ENCODE results near the gene DCHS1. TPM values are rescaled to one million over a fixed set of nuclear protein-coding genes. Genes with fewer than 3 reads are reported as not detected.
A peak's percentile ranks its signal among the peaks of the same experiment; 100 is the strongest.

Gene DCHS1
- total and polyA plus RNA-seq, 9 of the 15 experiments (the other 6 are each of a cell fraction or from before 2014, with no cell fraction given) = 0.04 to 0.49 (median 0.14) TPM; not detected in 2

DNA sequence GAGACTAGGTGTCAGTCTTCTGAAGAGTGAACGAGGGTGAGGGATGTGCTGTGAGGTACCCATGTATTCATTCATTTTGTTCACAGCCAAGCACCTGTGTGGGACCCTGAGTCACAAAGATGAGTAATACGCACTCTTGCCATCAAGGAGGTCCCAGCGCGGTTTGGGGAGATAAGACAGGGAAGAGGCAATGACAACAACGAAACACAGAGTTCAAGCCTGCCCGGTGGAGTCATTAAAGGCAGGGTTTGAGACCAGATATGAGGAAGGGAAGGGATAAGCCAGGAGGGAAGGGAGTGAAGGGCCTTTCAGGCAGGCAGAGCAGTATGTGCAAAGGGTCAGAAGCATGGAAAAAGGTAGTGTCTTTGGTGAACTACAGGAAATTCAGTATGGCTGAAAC lies 4.6 kb downstream of the DCHS1 start (continued):
- 0 out of 2 replicates have a peak, but pooled peaks have one; percentile 35 for TF ChIP-seq ETV5 (CRISPR knock-in tag; IDR thresholded peaks at IDR 0.05; ENCODE audit: low read depth)
- TF ChIP-seq HIVEP1 (CRISPR knock-in tag; IDR thresholded peaks at IDR 0.05) = no peak
- no peak for TF ChIP-seq ETV1 (tag; conservative IDR thresholded peaks at IDR 0.05; ENCODE audit: low read depth)
- TF ChIP-seq, protein P1, sequence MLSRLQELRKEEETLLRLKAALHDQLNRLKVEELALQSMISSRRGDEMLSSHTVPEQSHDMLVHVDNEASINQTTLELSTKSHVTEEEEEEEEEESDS (CRISPR knock-in tag; IDR thresholded peaks at IDR 0.05) = no peak
- TF ChIP-seq, protein P2, sequence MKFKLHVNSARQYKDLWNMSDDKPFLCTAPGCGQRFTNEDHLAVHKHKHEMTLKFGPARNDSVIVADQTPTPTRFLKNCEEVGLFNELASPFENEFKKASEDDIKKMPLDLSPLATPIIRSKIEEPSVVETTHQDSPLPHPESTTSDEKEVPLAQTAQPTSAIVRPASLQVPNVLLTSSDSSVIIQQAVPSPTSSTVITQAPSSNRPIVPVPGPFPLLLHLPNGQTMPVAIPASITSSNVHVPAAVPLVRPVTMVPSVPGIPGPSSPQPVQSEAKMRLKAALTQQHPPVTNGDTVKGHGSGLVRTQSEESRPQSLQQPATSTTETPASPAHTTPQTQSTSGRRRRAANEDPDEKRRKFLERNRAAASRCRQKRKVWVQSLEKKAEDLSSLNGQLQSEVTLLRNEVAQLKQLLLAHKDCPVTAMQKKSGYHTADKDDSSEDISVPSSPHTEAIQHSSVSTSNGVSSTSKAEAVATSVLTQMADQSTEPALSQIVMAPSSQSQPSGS (CRISPR knock-in tag; IDR thresholded peaks at IDR 0.05) = no peak
- TF ChIP-seq, protein P3, sequence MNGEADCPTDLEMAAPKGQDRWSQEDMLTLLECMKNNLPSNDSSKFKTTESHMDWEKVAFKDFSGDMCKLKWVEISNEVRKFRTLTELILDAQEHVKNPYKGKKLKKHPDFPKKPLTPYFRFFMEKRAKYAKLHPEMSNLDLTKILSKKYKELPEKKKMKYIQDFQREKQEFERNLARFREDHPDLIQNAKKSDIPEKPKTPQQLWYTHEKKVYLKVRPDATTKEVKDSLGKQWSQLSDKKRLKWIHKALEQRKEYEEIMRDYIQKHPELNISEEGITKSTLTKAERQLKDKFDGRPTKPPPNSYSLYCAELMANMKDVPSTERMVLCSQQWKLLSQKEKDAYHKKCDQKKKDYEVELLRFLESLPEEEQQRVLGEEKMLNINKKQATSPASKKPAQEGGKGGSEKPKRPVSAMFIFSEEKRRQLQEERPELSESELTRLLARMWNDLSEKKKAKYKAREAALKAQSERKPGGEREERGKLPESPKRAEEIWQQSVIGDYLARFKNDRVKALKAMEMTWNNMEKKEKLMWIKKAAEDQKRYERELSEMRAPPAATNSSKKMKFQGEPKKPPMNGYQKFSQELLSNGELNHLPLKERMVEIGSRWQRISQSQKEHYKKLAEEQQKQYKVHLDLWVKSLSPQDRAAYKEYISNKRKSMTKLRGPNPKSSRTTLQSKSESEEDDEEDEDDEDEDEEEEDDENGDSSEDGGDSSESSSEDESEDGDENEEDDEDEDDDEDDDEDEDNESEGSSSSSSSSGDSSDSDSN (IDR thresholded peaks at IDR 0.05; ENCODE audit: borderline replicate concordance in 1 of 2, low read depth in 2 of 2, low read length in 2 of 2) = peak in 1 of 2 experiments; percentile 67; a peak in 1 of 4 replicates
- TF ChIP-seq, protein P4, sequence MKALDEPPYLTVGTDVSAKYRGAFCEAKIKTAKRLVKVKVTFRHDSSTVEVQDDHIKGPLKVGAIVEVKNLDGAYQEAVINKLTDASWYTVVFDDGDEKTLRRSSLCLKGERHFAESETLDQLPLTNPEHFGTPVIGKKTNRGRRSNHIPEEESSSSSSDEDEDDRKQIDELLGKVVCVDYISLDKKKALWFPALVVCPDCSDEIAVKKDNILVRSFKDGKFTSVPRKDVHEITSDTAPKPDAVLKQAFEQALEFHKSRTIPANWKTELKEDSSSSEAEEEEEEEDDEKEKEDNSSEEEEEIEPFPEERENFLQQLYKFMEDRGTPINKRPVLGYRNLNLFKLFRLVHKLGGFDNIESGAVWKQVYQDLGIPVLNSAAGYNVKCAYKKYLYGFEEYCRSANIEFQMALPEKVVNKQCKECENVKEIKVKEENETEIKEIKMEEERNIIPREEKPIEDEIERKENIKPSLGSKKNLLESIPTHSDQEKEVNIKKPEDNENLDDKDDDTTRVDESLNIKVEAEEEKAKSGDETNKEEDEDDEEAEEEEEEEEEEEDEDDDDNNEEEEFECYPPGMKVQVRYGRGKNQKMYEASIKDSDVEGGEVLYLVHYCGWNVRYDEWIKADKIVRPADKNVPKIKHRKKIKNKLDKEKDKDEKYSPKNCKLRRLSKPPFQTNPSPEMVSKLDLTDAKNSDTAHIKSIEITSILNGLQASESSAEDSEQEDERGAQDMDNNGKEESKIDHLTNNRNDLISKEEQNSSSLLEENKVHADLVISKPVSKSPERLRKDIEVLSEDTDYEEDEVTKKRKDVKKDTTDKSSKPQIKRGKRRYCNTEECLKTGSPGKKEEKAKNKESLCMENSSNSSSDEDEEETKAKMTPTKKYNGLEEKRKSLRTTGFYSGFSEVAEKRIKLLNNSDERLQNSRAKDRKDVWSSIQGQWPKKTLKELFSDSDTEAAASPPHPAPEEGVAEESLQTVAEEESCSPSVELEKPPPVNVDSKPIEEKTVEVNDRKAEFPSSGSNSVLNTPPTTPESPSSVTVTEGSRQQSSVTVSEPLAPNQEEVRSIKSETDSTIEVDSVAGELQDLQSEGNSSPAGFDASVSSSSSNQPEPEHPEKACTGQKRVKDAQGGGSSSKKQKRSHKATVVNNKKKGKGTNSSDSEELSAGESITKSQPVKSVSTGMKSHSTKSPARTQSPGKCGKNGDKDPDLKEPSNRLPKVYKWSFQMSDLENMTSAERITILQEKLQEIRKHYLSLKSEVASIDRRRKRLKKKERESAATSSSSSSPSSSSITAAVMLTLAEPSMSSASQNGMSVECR (CRISPR knock-in tag; IDR thresholded peaks at IDR 0.05) = no peak
- no peak for TF ChIP-seq XRCC4 (IDR thresholded peaks at IDR 0.05; ENCODE audit: extremely low read depth, insufficient read depth, insufficient read length)
- TF ChIP-seq TBP (optimal IDR thresholded peaks at IDR 0.05; ENCODE audit: low read depth, low read length) = no peak
- no peak for TF ChIP-seq ZNF79 (CRISPR knock-in tag; IDR thresholded peaks at IDR 0.05; ENCODE audit: low read depth)
- TF ChIP-seq MAFG (tag; conservative IDR thresholded peaks at IDR 0.05) = no peak
- TF ChIP-seq SMARCB1 (IDR thresholded peaks at IDR 0.05; ENCODE audit: insufficient read length, low read depth) = no peak
- no peak for TF ChIP-seq KAT2B (IDR thresholded peaks at IDR 0.05; ENCODE audit: low read depth, low read length)
- TF ChIP-seq ZNF124 (CRISPR knock-in tag; IDR thresholded peaks at IDR 0.05) = no peak
- TF ChIP-seq, protein P5, sequence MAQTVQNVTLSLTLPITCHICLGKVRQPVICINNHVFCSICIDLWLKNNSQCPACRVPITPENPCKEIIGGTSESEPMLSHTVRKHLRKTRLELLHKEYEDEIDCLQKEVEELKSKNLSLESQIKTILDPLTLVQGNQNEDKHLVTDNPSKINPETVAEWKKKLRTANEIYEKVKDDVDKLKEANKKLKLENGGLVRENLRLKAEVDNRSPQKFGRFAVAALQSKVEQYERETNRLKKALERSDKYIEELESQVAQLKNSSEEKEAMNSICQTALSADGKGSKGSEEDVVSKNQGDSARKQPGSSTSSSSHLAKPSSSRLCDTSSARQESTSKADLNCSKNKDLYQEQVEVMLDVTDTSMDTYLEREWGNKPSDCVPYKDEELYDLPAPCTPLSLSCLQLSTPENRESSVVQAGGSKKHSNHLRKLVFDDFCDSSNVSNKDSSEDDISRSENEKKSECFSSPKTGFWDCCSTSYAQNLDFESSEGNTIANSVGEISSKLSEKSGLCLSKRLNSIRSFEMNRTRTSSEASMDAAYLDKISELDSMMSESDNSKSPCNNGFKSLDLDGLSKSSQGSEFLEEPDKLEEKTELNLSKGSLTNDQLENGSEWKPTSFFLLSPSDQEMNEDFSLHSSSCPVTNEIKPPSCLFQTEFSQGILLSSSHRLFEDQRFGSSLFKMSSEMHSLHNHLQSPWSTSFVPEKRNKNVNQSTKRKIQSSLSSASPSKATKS (CRISPR knock-in tag; IDR thresholded peaks at IDR 0.05) = no peak
- TF ChIP-seq RCOR1 (IDR thresholded peaks at IDR 0.05; ENCODE audit: borderline replicate concordance in 1 of 2, low read depth in 2 of 2, low read length in 2 of 2) = peak in 1 of 2 experiments; percentile 85; a peak in 2 of 4 replicates
- TF ChIP-seq PHTF2 (CRISPR knock-in tag; IDR thresholded peaks at IDR 0.05) = no peak

Data from K562 (cell line).